ENCODE data around the gene SLC39A5.

DNA sequence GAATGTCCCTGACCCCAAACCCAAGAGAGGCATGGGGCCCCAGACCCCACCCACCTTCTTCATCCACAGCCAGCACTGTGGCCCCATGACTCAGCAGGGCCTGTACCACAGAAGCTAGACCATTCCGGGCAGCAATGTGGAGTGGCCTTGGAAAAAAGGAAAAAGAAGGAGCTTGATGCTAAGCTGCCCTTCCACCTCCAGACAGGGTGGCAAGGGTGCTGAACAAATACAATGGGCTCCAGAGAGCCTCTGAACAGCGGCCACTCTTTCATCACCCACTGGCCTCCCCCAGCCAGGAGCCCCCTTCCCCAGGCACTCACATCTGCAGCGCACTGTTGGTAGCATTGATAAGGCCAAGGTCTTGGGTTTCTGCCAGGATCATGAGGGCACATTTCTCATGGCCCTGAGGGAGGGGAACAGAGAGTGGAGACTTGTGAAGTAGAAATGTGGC is 13.9 kb downstream of the SLC39A5 start:
- TF ChIP-seq CTCF (IDR thresholded peaks at IDR 0.05; ENCODE audit: poor library complexity, severe bottlenecking) (no peak), POLR2AphosphoS5 (IDR thresholded peaks at IDR 0.05) (no peak), REST (IDR thresholded peaks at IDR 0.05; ENCODE audit: borderline replicate concordance) (no peak), EZH2 (IDR thresholded peaks at IDR 0.05; ENCODE audit: borderline replicate concordance, insufficient read depth, low read length, poor library complexity, severe bottlenecking) (no peak), MXI1 (conservative IDR thresholded peaks at IDR 0.05; ENCODE audit: poor library complexity, severe bottlenecking) (no peak), SMC3 (conservative IDR thresholded peaks at IDR 0.05; ENCODE audit: poor library complexity) (no peak), TAF1 (IDR thresholded peaks at IDR 0.05; ENCODE audit: low read depth) (no peak), RAD21 (conservative IDR thresholded peaks at IDR 0.05) (no peak)
